Measurements from ENCODE around the gene OARD1.

OARD1 gene

GRCh38 chr6:41065550-41066026, 6.6 kb downstream of the OARD1 start:
- TF ChIP-seq CTCF (IDR thresholded peaks at IDR 0.05): no peak
- H3K4me3 ChIP-seq: no peak overlapping the region
- DNase-seq (ENCODE audit: low spot score): no peak
- no peak overlapping the region for H3K27ac ChIP-seq

GRCh38 chr6:41064841-41065240, 7.3 kb downstream of the OARD1 start:
- Histone ChIP-seq H3K27ac (no peak overlapping the region), H3K4me3 (no peak overlapping the region)
- TF ChIP-seq CTCF (IDR thresholded peaks at IDR 0.05): no peak
- DNase-seq (ENCODE audit: low spot score): no peak

GRCh38 chr6:41063884-41064285, 8.3 kb downstream of the OARD1 start:
- Histone ChIP-seq H3K4me3 (no peak overlapping the region), H3K27ac (no peak overlapping the region)
- DNase-seq (ENCODE audit: low spot score): no peak
- TF ChIP-seq CTCF (IDR thresholded peaks at IDR 0.05): no peak

GRCh38 chr6:41062056-41062455, 10.1 kb downstream of the OARD1 start:
- Histone ChIP-seq H3K27ac (no peak overlapping the region), H3K4me3 (no peak overlapping the region)
- DNase-seq (ENCODE audit: low spot score): no peak
- no peak for TF ChIP-seq CTCF (IDR thresholded peaks at IDR 0.05)

GRCh38 chr6:41061196-41061726, 10.9 kb downstream of the OARD1 start:
- no peak overlapping the region for H3K4me3 ChIP-seq
- TF ChIP-seq CTCF (IDR thresholded peaks at IDR 0.05): no peak
- no peak overlapping the region for H3K27ac ChIP-seq
- no peak for DNase-seq (ENCODE audit: low spot score)

GRCh38 chr6:41059556-41059955, 12.6 kb downstream of the OARD1 start:
- no peak overlapping the region for H3K27ac ChIP-seq
- no peak for DNase-seq (ENCODE audit: low spot score)

More at GRCh38 chr6:41059556-41059955, 12.6 kb downstream of the OARD1 start:
- no peak overlapping the region for H3K4me3 ChIP-seq
- TF ChIP-seq CTCF (IDR thresholded peaks at IDR 0.05): no peak
